ENCODE results near the gene GCH1.

- TF ChIP-seq LEF1 (IDR thresholded peaks at IDR 0.05; ENCODE audit: borderline replicate concordance) = no peak
- TF ChIP-seq BHLHE40 (IDR thresholded peaks at IDR 0.05; ENCODE audit: borderline replicate concordance) = no peak
- TF ChIP-seq ELF4 (IDR thresholded peaks at IDR 0.05) = no peak
- no peak for TF ChIP-seq L3MBTL2 (conservative IDR thresholded peaks at IDR 0.05)
- no peak for TF ChIP-seq FOXK2 (IDR thresholded peaks at IDR 0.05)
- no peak for TF ChIP-seq ZNF384 (IDR thresholded peaks at IDR 0.05)
- no peak for TF ChIP-seq SUZ12 (IDR thresholded peaks at IDR 0.05)
- no peak for TF ChIP-seq TARDBP (IDR thresholded peaks at IDR 0.05)
- no peak for TF ChIP-seq SP1 (IDR thresholded peaks at IDR 0.05)
- no peak for TF ChIP-seq FOXM1 (IDR thresholded peaks at IDR 0.05; ENCODE audit: borderline replicate concordance)
Measured at GRCh38 chr14:54853339-54853738, 49.3 kb downstream of the GCH1 start.
